HT1080 (cell line): ENCODE measurements around the gene SAP30L. TPM values are rescaled to one million over a fixed set of nuclear protein-coding genes. Genes with fewer than 3 reads are reported as not detected.

Source experiments
- DNase-seq: peaks from one replicate; pipeline ENCODE4 v3.0.0-alpha.2; 2015; ENCODE audit warnings: low read depth
- total RNA-seq: library from RNA; depleted of rRNA; stranded (reverse); fragments of >200 nt; shearing (Covaris generic); gene quantifications from 2 replicates; pipeline ENCODE4 v1.2.3, GENCODE V29; 2014; rRNA removed

SAP30L gene
- total RNA-seq, 1 experiment from 2014 or later, result 40.4 TPM

DNA sequence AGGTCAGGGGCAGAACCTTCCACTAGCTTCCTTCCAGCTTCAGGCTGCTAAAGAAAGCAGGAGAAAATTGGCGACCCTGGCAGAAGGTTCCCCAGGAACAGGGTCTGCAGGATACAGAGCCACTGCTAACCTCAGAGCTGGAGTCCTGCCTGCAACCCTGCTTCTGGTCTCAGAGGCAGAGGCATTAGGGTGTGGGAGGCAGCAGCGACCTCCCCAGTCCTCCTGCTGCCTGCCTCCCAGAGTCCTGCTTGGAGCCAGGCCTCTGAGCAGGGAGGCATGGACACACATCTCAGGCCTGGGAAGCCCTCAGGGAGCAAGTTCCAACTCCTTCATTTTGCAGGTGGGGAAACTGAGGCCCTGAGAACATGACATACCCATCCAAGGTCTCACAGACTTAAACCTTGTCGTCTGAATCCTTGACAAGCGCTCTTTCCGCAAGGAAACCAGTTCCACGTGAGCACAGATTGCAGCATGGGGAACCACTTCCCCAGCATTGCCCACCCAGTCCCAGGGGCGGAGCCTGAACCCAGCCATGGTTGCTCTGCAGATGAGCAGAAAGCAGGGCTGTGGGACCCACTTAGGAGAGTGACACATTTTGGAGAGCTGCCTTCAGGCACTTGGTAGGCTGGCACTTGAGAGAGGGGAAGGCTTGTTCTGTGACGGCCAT is 60.4 kb downstream of the SAP30L start:
- DNase-seq, result no peak

DNA sequence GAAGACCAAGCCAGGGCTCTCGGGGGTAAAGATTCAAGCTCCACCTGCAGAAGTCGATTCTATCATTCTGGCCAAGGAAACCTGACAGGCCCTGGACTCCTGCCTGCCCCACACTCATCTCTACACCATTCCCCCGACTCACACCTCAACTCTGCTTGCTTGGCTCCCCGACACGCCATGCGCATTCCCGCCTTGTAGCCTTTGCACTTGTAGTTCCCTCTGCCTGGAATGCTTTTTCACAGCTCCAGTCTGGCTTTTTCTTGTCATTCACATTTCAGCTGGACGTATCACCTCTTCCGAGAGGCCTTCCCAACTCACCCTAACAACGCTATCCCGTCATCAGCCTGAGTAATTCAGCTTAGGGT is 60.9 kb downstream of the SAP30L start:
- DNase-seq, result no peak

DNA sequence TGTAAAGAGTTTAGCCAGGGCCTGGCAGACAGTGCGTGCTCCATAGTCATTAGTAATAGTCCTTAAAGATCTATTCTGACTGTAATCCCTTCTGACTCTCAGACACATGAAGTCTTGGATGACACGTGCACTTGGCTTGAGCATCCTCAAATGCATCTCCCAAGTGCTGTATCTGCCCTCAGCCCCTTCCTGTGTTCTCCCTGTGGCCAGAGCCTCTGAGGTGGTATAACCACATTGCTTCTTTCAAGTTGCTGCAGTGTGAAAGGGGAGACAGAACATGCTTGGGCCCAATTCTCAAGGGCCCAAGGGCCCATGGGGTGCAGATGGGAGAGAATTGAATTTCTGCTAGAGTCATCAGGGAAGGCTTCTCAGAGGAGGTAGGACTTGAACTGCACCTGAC is 62.3 kb downstream of the SAP30L start:
- no peak for DNase-seq

DNA sequence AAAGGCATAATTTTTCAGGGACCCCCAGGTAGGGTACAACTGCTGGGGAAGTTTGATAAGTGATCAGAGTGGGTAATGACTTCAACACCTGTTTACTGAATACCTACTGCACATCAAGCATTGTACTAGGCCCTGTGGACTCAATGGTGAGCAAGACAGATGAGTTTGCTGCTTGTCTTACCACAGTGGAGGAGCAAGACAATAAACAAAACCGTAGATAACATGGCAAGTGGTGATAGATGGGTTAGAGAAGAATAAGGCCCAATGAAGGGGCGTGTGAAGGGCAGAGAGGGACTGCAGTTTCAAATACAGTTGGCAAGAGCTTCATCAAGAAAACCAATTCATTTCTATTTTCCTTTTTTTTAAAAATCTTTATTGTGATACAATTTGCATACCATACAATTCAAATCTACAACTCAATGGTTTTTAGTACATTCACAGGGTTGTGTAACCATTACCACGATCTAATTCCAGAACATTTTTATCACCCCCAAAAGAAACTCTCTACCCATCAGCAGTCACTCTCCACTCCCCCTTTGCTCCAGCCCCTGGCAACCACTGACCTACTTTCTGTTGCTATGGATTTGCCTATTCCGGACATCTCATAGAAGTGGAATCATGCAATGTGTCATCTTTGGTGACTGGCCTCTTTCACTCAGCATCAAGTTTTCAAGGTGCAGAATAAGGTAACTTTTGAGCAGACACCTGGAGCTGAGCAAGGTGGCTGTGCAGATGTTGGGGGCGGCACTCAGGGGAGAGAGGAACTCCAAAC is 64.2 kb downstream of the SAP30L start:
- DNase-seq, result no peak

Other genes starting within 250 kb of the SAP30L start
- gene HAND1, start 32.2 kb downstream of the SAP30L start, total RNA-seq, result not detected in 2 replicates